IMR-90 (cell line): Measurements from ENCODE around the gene PPIP5K2. TPM values are rescaled to one million over a fixed set of nuclear protein-coding genes. Genes with fewer than 3 reads are reported as not detected.

ENCODE experiments used
- ATAC-seq: fragments of 200-7000 bp; cut with Tn5 transposase; 2 replicates; pipeline ENCODE4 v1.9.1; 2020; ENCODE audit warnings: low read depth, mild to moderate bottlenecking, moderate library complexity
- BruUV-seq: library from RNA; stranded (reverse); fragments of 400-500 nt; replicated peaks from 2 replicates; lab custom pipeline; 2021; lab: Mats Ljungman, UMichigan
- CTCF ChIA-PET: fragments of 300-600 bp; formaldehyde crosslinking; extraction: SDS; loops from one replicate; lab custom pipeline; 2021; ENCODE audit warnings: antibody characterized with exemption; lab: Yijun Ruan, JAX
- POLR2A ChIA-PET: fragments of 300-600 bp; sonication (Branson Sonifier 250); formaldehyde crosslinking; loops from one replicate; lab custom pipeline; 2022; ENCODE audit warnings: antibody characterized with exemption; ENCODE audit not compliant: unreplicated experiment; lab: Charles Lee
- DNase-seq: peaks from one replicate; pipeline ENCODE4 v3.0.0; 2013
- H2AFZ ChIP-seq: replicated peaks from 2 replicates; pipeline ENCODE3; 2013; ENCODE audit warnings: low read length, mild to moderate bottlenecking; ENCODE audit not compliant: poor library complexity
- H2AK5ac ChIP-seq: 2 replicates; pipeline ENCODE4 v1.6.1; 2013; ENCODE audit warnings: low read depth, low read length, inconsistent platforms
- H2AK9ac ChIP-seq: replicated peaks from 2 replicates; pipeline ENCODE3; 2013; ENCODE audit warnings: mild to moderate bottlenecking, low read depth, low read length, moderate library complexity; ENCODE audit not compliant: poor library complexity
- H2BK120ac ChIP-seq: 2 replicates; pipeline ENCODE4 v1.6.1; 2013; ENCODE audit warnings: low read depth, low read length, inconsistent platforms
- H2BK15ac ChIP-seq: 3 replicates; pipeline ENCODE4 v1.6.1; 2013; ENCODE audit warnings: low read depth, low read length, inconsistent platforms
- H2BK20ac ChIP-seq: 2 replicates; pipeline ENCODE4 v1.6.1; 2013; ENCODE audit warnings: low read depth, mild to moderate bottlenecking, inconsistent platforms, low read length, moderate library complexity
- H2BK5ac ChIP-seq: 2 replicates; pipeline ENCODE4 v1.6.1; 2013; ENCODE audit warnings: mild to moderate bottlenecking, low read depth, low read length, inconsistent platforms; ENCODE audit not compliant: poor library complexity, severe bottlenecking
- H3K14ac ChIP-seq: replicated peaks from 2 replicates; pipeline ENCODE4 v1.6.1; 2013; ENCODE audit warnings: low read depth, low read length, inconsistent platforms
- H3K18ac ChIP-seq: 2 replicates; pipeline ENCODE4 v1.6.1; 2013; ENCODE audit warnings: low read depth, low read length, control low read depth
- H3K23ac ChIP-seq: 2 replicates; pipeline ENCODE4 v1.6.1; 2013; ENCODE audit warnings: low read depth, low read length, inconsistent platforms
- H3K27ac ChIP-seq: 2 replicates; pipeline ENCODE4 v1.5.1; 2013; ENCODE audit warnings: mild to moderate bottlenecking, control low read depth, low read length; ENCODE audit not compliant: insufficient read depth
- H3K27me3 ChIP-seq: 2 replicates; pipeline ENCODE4 v1.6.1; 2013; ENCODE audit warnings: low read length; ENCODE audit not compliant: control insufficient read depth, insufficient read depth
- H3K36me3 ChIP-seq: 2 replicates; pipeline ENCODE4 v1.6.1; 2013; ENCODE audit warnings: low read length, mixed read lengths; ENCODE audit not compliant: control insufficient read depth, insufficient read depth
- H3K4ac ChIP-seq: 2 replicates; pipeline ENCODE4 v1.6.1; 2013; ENCODE audit warnings: low read depth, low read length, inconsistent platforms
- H3K4me1 ChIP-seq: 2 replicates; pipeline ENCODE4 v1.6.1; 2013; ENCODE audit warnings: low read length, mixed read lengths; ENCODE audit not compliant: control insufficient read depth, insufficient read depth
- H3K4me2 ChIP-seq: 2 replicates; pipeline ENCODE4 v1.6.1; 2013; ENCODE audit warnings: low read depth, mild to moderate bottlenecking, control low read depth, low read length, moderate library complexity
- H3K4me3 ChIP-seq: 2 replicates; pipeline ENCODE4 v1.5.1; 2013; ENCODE audit warnings: low read depth, mild to moderate bottlenecking, control low read depth, low read length, moderate library complexity; ENCODE audit not compliant: insufficient read depth
- H3K56ac ChIP-seq: 2 replicates; pipeline ENCODE4 v1.6.1; 2013; ENCODE audit warnings: low read length, inconsistent platforms; ENCODE audit not compliant: insufficient read depth; ENCODE audit errors: extremely low read depth
- H3K79me1 ChIP-seq, 2 experiments: 2 replicates each; pipeline ENCODE4 v1.6.1; 2013; ENCODE audit warnings: low read length in 2 of 2, inconsistent platforms in 1 of 2, low read depth in 1 of 2
- H3K9ac ChIP-seq: 2 replicates; pipeline ENCODE4 v1.6.1; 2013; ENCODE audit warnings: low read depth, low read length, control low read depth
- H3K9me1 ChIP-seq: 2 replicates; pipeline ENCODE4 v1.6.1; 2013; ENCODE audit warnings: low read length, inconsistent platforms; ENCODE audit not compliant: insufficient read depth
- H3K9me3 ChIP-seq: 2 replicates; pipeline ENCODE4 v1.6.1; 2013; ENCODE audit warnings: low read length; ENCODE audit not compliant: control insufficient read depth, insufficient read depth
- H4K20me1 ChIP-seq: 2 replicates; pipeline ENCODE4 v1.6.1; 2013; ENCODE audit warnings: low read length, inconsistent platforms; ENCODE audit not compliant: insufficient read depth
- H4K5ac ChIP-seq: 2 replicates; pipeline ENCODE4 v1.6.1; 2013; ENCODE audit warnings: mild to moderate bottlenecking, low read depth, low read length, control low read depth
- H4K8ac ChIP-seq, 2 experiments: 2 replicates each; pipeline ENCODE4 v1.6.1; 2013; ENCODE audit warnings: low read depth in 2 of 2, low read length in 2 of 2, control low read depth in 1 of 2, inconsistent platforms in 1 of 2
- H4K91ac ChIP-seq: 2 replicates; pipeline ENCODE4 v1.6.1; 2013; ENCODE audit warnings: low read depth, low read length, inconsistent platforms; ENCODE audit not compliant: insufficient read depth
- BHLHE40 ChIP-seq: fragments of 150-350 bp; IDR thresholded peaks from 2 replicates; pipeline ENCODE4 v1.6.1; 2016; ENCODE audit warnings: mild to moderate bottlenecking, low read depth, low read length
- CEBPB ChIP-seq: IDR thresholded peaks from 2 replicates; pipeline ENCODE4 v1.6.1; 2012; ENCODE audit warnings: low read depth, low read length, improper control_type of control experiment
- NFE2L2 ChIP-seq: fragments of 150-350 bp; IDR thresholded peaks from 2 replicates; pipeline ENCODE4 v1.6.1; 2016; ENCODE audit warnings: low read depth, mild to moderate bottlenecking, low read length
- POLR2A ChIP-seq: IDR thresholded peaks from 2 replicates; pipeline ENCODE4 v1.6.1; 2012; ENCODE audit warnings: mild to moderate bottlenecking, low read depth, low read length
- RAD21 ChIP-seq: IDR thresholded peaks from 2 replicates; pipeline ENCODE4 v1.6.1; 2012; ENCODE audit warnings: low read length, improper control_type of control experiment
- RCOR1 ChIP-seq: IDR thresholded peaks from 2 replicates; pipeline ENCODE4 v1.6.1; 2012; ENCODE audit warnings: mild to moderate bottlenecking, low read length, improper control_type of control experiment; ENCODE audit not compliant: insufficient replicate concordance
- RFX5 ChIP-seq: IDR thresholded peaks from 2 replicates; pipeline ENCODE4 v1.8.0; 2012; ENCODE audit warnings: low read depth, mild to moderate bottlenecking, low read length, moderate library complexity
- WGBS, 2 experiments: methylation state at CpG; one replicate each; pipeline versions ENCODE4 v1.1.5 to v1.1.7; 2013; ENCODE audit warnings: missing lambda C conversion rate in 2 of 2; ENCODE audit not compliant: insufficient read length in 1 of 2; ENCODE audit errors: extremely low coverage in 2 of 2; 5-methylcytosine and 5-hydroxymethylcytosine counted together
- dilution Hi-C: fragments of 300-500 bp; cut with HindIII; formaldehyde crosslinking; loops from one replicate; pipeline ENCODE4 v1.14.3; 2018; ENCODE audit warnings: low sequenced_read_pairs; ENCODE audit not compliant: unreplicated experiment
- in situ Hi-C: fragments of 300-500 bp; cut with MboI; formaldehyde crosslinking; loops from 3 replicates; pipeline ENCODE4 v1.14.3; 2019; ENCODE audit warnings: low sequenced_read_pairs, inconsistent platforms, mixed read lengths
- intact Hi-C: fragments of 100-400 bp; cut with micrococcal nuclease; formaldehyde crosslinking; loops from 2 replicates; pipeline ENCODE4 v1.10.0; 2022
- polyA plus RNA-seq, 3 experiments: library from polyadenylated mRNA; depleted of rRNA; stranded (reverse); fragments of >200 nt; gene quantifications; 2 replicates each; pipeline ENCODE4 v1.2.3, GENCODE V29; 2012; ENCODE audit warnings: low replicate concordance in 1 of 3
- total RNA-seq: library from RNA; depleted of rRNA; stranded (reverse); fragments of >200 nt; gene quantifications from 2 replicates; pipeline ENCODE4 v1.2.3, GENCODE V29; 2012
- TF ChIP-seq, protein P1 (sequence below): fragments of 150-350 bp; IDR thresholded peaks from 2 replicates; pipeline ENCODE4 v1.6.1; 2016; ENCODE audit warnings: low read depth, mild to moderate bottlenecking, low read length, moderate library complexity, borderline replicate concordance

The PPIP5K2 gene
- total and polyA plus RNA-seq, 2 of the 4 experiments (the other 2 are of a cell fraction) = 32.4 to 67.6 TPM

DNA sequence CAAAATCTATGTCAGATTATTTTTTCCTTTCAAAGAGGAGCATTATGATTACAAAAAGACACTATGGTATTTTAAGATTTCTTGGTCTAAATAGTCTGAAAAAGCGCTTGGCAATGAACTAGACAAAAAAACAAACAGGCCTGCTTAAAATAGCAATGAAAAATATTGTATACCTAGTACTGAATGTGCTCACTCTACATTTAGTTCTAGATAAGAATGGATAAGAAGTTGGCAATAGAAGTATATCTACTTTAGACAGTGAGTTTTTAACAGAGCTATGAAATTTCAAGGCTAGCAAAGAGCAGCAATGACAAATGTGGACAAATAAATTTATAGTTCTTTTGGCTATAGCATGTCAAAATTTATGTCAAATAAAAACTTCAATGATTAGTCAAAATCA lies 26.4 kb upstream of the PPIP5K2 start:
- Histone ChIP-seq H3K4me3 (no peak overlapping the region), H2AFZ (no peak overlapping the region), H4K91ac (no peak overlapping the region), H2AK5ac (no peak overlapping the region), H2BK5ac (no peak overlapping the region), H4K5ac (no peak overlapping the region), H3K9ac (no peak overlapping the region), H3K9me3 (no peaks in the 10 kb centered on the region), H3K79me1 (no peaks in the 10 kb centered on the region; a peak in 1 of 4 replicates), H3K18ac (no peak overlapping the region), H3K4me1 (no peaks in the 10 kb centered on the region), H3K23ac (no peak overlapping the region), H2BK20ac (no peak overlapping the region), H3K36me3 (no peaks in the 10 kb centered on the region; the same call in 1 of the 2 replicates), H3K9me1 (no peaks in the 10 kb centered on the region), H4K20me1 (no peaks in the 10 kb centered on the region), H4K8ac (no peak overlapping the region), H2BK120ac (no peak overlapping the region), H3K27ac (no peak overlapping the region), H3K14ac (no peak overlapping the region), H3K27me3 (no peaks in the 10 kb centered on the region), H3K4ac (no peak overlapping the region), H3K4me2 (no peak overlapping the region), H2AK9ac (no peak overlapping the region), H2BK15ac (no peak overlapping the region), H3K56ac (no peak overlapping the region)
- in situ Hi-C loops = no loop called here
- TF ChIP-seq RCOR1 (no peak), NFE2L2 (no peak), CEBPB (no peak), RAD21 (no peak), RFX5 (no peak), BHLHE40 (no peak), POLR2A (no peak)
- TF ChIP-seq, protein P1, sequence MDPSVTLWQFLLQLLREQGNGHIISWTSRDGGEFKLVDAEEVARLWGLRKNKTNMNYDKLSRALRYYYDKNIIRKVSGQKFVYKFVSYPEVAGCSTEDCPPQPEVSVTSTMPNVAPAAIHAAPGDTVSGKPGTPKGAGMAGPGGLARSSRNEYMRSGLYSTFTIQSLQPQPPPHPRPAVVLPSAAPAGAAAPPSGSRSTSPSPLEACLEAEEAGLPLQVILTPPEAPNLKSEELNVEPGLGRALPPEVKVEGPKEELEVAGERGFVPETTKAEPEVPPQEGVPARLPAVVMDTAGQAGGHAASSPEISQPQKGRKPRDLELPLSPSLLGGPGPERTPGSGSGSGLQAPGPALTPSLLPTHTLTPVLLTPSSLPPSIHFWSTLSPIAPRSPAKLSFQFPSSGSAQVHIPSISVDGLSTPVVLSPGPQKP = no peak
- BruUV-seq = no TSS peak
- intact Hi-C loops = no loop called here
- ATAC-seq (no peak), DNase-seq (no peak)
- ChIA-PET CTCF (interaction anchor here (0.7 kb wide), 1 partner anchor 9 kb away, joined by 3 read pairs; no protein-coding TSS in a partner anchor), POLR2A (no interaction called here)
- dilution Hi-C loops = no loop called here
- WGBS, 2 experiments = no CpG with 5 or more reads among the region's 1 CpG
